GM12892 (cell line): Measurements from ENCODE around the gene ZDHHC14.

ENCODE experiments used
- DNase-seq: peaks from one replicate; pipeline ENCODE4 v3.0.0; 2011; ENCODE audit not compliant: insufficient read length
- FAIRE-seq: peaks from 2 replicates; lab custom pipeline; 2011; peaks lifted over from hg19 to GRCh38; lab: Jason Lieb, UNC
- POLR2A ChIP-seq: IDR thresholded peaks from 2 replicates; pipeline ENCODE4 v1.6.1; 2011; ENCODE audit warnings: low read depth, low read length, control low read depth
- POLR2AphosphoS5 ChIP-seq: IDR thresholded peaks from 2 replicates; pipeline ENCODE4 v1.6.1; 2011; ENCODE audit warnings: low read depth, low read length, control low read depth
- TAF1 ChIP-seq: IDR thresholded peaks from 2 replicates; pipeline ENCODE4 v1.6.1; 2011; ENCODE audit warnings: low read depth, mild to moderate bottlenecking, control low read depth, low read length, borderline replicate concordance

The ZDHHC14 gene

GRCh38 chr6:157610451-157610999 is 229.5 kb downstream of the ZDHHC14 start:
- TF ChIP-seq POLR2A (no peak), TAF1 (no peak), POLR2AphosphoS5 (no peak)
- DNase-seq = no peak
- FAIRE-seq = no peak

- no peak for FAIRE-seq
- DNase-seq = no peak
- no peak for TF ChIP-seq POLR2AphosphoS5
- no peak for TF ChIP-seq TAF1
- no peak for TF ChIP-seq POLR2A
These were observed 230.4 kb downstream of the ZDHHC14 start for GRCh38 chr6:157611406-157611805.

GRCh38 chr6:157613011-157613522 is 232.1 kb downstream of the ZDHHC14 start:
- DNase-seq (no peak), FAIRE-seq (no peak)
- TF ChIP-seq POLR2A (no peak), POLR2AphosphoS5 (no peak), TAF1 (no peak)

GRCh38 chr6:157614026-157614568 is 233.1 kb downstream of the ZDHHC14 start:
- no peak for DNase-seq
- TF ChIP-seq POLR2A (no peak), POLR2AphosphoS5 (no peak), TAF1 (no peak)
- FAIRE-seq = no peak

- DNase-seq (no peak), FAIRE-seq (no peak)
- TF ChIP-seq POLR2A (no peak), TAF1 (no peak), POLR2AphosphoS5 (no peak)
These were observed 234.4 kb downstream of the ZDHHC14 start for GRCh38 chr6:157615420-157615769.

GRCh38 chr6:157615951-157616350 is 235.0 kb downstream of the ZDHHC14 start:
- DNase-seq (no peak), FAIRE-seq (no peak)
- TF ChIP-seq TAF1 (no peak), POLR2AphosphoS5 (no peak), POLR2A (no peak)

GRCh38 chr6:157620944-157621343 is 240.0 kb downstream of the ZDHHC14 start:
- no peak for TF ChIP-seq POLR2AphosphoS5
- no peak for TF ChIP-seq POLR2A
- DNase-seq (no peak), FAIRE-seq (no peak)

GRCh38 chr6:157621406-157621805 is 240.4 kb downstream of the ZDHHC14 start:
- no peak for FAIRE-seq
- TF ChIP-seq TAF1 (no peak), POLR2A (no peak), POLR2AphosphoS5 (no peak)
- DNase-seq = no peak

- no peak for TF ChIP-seq TAF1
- TF ChIP-seq POLR2AphosphoS5 = no peak
- no peak for TF ChIP-seq POLR2A
- no peak for DNase-seq
- FAIRE-seq = no peak
These were observed 241.4 kb downstream of the ZDHHC14 start for GRCh38 chr6:157622427-157622826.

GRCh38 chr6:157625111-157625510 is 244.1 kb downstream of the ZDHHC14 start:
- TF ChIP-seq POLR2A (no peak), POLR2AphosphoS5 (no peak), TAF1 (no peak)
- DNase-seq (no peak), FAIRE-seq (no peak)

GRCh38 chr6:157625764-157626163 is 244.8 kb downstream of the ZDHHC14 start:
- no peak for DNase-seq
- TF ChIP-seq POLR2A (no peak), TAF1 (no peak), POLR2AphosphoS5 (no peak)
- FAIRE-seq = no peak
